HG02763 (cell line): ENCODE measurements around the gene NECTIN4.
"Not testable (repeated sequence)": the region's sequence is repeated elsewhere in the genome, so short reads cannot be mapped to it uniquely, and the experiment has no call there.

Experiments
- ATAC-seq: cut with Tn5 transposase; IDR thresholded peaks from one replicate; pipeline ENCODE4 v1.9.1; 2021; ENCODE audit warnings: mild to moderate bottlenecking, moderate library complexity; ENCODE audit not compliant: unreplicated experiment

The NECTIN4 gene

DNA sequence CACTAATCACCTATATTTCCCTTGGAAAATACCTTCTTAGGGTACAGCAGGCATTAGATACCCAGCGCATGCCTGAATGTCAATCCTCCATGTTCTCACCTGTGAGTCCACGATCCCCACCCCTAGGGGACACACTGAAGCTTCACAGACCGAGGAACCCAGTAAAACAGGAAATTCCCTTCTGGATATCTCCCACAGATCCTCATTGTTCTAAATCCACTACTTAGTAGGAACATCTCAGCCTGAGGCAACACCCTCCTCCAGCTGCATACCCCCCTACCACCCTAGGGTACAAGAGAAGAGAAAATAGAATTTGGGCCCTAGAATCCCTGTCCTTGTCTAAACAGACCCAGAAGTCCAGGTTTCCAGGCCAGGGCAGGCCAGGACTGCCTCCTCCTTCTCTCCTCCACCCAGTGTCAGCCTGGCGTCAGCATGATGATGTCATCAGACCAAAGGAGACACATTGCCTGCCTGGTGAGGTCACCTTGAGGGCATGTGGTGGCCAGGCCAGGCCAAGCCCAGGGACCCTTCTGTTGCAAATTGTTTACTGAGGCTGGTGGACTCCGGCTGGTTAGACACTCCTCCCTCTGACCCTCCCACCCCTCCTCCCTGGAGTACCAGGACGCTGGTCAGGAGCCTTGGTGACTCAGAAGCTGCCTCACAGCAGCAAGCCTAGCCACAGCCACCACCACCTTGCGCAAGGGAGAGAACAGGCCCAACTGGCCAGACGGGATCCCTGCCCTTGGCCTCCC is 6.2 kb downstream of the NECTIN4 start:
- ATAC-seq: no peak

DNA sequence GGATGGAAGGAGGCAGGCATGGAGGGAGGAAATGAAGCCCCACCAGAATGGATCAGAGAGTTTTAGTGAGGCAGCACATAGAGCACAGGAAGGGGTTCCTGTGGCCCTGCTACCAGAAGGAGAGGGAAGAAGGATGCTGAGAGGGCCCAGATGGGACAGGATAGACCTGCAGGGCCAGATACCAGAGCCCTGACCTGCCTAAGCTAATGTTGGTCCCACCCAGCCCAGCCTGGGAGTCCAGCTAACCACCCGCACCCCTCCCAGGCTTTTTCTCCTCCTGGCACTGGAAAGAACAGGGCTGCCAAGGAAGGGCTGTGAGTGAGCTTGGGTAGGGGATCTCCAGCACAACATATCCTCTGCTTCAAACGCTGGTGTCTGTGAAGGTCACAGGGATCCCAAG is 6.9 kb downstream of the NECTIN4 start:
- no peak for ATAC-seq

DNA sequence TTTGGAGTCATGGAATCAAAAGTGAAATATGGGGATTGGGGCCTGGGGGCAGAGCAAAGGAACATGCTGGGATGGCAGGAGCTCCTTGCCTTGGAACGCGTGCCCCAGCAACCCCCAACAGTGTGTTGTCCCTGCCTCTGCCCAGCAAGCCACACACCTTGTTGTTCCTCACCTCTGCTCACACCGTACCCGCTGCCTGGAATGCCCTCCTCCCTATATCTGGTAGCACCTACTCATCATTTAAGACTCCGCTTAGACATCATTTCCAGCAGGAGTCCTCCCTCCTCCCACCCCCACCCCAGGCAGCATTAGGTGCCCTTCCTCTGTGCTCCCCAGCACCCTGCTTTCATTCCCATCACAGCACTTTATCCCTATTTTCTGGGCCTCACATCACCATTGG is 7.8 kb downstream of the NECTIN4 start:
- no peak for ATAC-seq

DNA sequence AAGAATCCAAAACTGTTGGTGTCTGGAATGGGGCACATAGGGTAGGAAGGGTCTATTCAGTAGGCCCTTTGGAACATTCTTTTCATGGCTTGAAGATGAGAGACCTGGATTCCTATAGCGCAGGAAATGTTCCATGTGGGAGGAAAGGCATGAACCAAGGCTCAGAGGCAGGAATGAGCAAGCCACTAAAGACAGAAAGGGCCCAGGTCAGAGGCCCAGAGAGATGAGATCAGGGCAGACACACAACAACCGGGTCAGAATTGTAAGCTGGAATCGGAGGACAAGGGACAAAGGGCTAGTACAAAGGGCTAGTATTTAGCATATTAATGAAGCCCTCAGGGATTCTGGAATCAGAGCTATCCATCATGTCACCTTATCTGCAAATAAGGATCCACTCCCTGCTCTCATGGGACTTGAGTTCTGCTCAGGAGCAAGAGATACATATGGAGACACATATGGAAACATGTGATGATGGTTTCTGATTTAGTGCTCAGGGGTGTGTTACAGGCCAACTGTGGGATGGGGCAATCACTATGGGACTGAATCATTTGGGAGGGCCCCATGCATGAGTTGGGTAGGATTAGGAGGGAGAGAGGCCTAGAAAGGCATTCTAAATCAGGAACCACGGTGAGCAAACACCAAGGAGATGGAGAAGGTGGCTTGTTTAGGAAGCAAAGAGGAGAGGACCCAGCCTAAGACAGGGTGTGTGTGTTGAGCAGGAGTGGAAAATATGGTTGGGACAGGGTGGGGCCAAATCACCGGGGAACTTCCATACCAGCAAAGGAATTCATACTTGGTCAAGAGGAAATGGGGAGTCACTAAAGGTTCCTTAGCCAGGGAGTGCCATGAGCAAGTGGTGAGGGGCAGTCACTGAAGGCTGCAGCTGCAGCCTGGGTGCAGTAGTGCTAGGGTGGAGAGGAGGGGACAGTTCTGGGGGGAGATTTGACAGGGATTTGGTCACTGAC is 8.6 kb downstream of the NECTIN4 start:
- ATAC-seq: no peak

DNA sequence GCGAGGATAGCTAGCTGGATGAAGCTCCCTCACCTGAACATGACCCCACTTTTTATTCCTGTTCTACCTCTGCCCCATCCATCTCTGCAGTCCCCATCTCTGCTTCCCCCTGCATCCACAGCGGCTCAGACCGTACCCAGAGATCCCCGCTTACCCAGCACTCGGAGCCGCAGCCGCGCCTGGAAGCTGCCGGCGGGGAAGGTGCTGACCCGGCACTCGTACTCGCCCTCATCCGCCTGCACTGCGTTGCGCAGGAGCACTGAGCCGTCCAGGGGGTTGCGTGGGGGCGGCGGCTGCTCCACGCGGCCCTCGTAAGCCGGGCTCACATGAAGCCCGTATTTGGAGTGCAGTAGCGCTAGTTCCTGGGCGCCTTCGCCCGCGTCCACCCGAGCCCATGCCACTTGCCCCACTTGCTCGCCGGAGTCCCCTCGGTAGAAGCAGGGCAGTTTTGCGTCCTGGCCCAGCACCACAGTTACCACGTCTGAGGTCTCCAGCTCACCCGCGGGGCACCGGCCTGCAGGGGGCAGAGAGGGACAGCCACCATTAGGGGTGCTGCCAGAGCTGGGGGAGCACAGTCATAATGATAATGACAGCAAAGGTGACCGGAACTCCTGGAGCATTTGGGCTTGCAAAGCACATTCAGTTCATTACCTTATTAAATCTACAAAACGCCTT is 9.8 kb downstream of the NECTIN4 start:
- ATAC-seq: no peak

DNA sequence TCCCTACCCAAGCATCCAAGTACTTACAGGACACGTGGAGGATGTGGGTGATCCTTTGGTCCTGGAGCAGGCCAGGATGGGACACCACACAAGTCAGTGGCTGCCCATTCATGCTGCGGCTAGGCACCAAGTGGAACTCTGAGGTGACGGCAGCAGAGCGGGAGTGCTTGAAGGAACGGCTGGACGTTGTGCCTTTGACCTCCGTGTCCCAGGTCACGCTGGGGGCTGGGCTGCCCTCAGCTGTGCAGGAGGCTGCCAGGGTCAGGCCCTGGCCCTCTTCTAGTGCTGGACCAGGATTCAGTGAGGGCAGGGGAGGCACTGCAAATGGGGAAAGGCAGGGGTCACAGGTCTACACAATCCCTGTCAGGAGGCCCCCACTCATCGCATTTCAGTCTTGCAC is 11.9 kb downstream of the NECTIN4 start:
- no peak for ATAC-seq

DNA sequence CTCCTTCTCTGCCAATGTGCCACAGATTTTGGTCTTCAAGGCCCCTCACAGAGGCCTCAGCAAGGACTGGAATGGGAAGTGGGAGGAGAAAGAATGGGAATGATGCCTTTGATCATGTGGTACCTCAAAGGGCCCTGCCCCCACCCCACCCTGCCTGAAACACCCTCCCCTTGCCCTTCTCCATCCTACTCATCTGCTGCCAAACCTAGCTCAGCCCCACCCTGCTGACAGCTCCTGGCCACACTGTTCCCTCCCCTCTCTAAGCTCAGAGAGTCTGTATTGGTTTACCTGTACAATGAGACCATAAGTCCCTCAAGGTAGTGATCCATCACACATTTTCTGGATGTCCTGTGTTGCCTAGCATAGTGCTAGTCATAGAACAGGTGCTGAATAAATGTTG is 12.9 kb downstream of the NECTIN4 start:
- no peak for ATAC-seq

DNA sequence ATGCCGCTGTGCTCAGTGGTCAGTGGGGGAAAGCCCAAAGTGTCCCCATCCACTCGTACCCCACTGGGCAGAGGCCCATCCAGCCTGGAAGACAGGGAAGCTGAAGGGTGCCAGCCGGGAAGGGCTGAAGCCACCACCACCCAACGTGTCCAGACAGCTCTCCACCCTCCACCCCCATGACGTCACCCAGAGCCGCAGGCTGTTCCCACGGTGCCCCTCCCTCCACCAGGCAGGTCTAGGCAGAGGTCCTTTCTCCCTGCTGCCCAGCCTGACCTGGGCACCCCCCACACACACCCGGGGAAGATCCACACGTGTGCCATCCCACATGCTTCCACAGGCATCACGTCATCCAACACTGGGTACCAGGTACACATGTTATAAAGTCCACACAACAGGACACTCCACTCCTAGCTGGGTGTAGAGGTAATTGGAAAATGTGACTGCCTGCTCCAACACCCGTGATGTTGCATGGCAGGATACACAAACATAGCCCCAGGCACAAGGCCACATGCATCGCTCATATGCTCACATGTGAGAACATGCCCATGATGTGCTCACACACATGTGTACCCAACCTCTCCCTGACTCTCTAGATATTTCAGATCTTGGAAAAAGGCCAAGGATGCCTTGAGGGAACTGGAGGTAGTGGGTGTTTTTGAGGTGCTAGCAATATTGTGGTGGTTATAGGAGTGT is 14.5 kb downstream of the NECTIN4 start:
- no peak for ATAC-seq

DNA sequence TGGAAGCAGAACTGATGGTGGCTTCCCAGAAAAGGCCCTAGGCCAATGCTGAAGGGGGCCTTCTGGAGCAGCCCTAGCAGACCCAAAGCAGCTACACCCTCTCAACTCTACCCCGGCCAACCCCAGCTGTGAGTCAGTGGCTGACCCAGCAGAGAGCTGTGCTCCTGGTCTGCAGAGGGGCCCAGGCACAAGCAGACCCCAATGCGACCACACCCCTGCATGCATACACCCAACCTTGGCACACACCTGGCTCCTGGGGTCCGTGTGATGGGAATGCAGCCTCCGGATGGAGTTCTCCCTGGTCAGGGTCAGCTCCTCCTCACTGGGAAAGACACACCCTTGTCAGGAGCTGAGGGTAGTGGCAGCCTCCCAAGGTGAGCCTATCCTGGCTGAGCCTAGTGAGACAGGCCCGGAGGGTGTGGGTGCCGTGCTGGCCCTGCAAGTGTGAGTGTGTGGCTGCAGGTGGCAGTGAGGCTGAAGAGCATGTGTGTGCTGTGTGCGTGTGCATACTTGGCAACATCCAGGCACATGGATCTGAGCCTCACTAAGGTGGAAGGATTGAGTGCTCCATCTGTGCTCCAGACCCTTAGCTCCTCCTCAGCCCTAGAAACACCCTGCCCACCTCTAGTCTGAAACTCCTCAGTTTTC is 15.8 kb downstream of the NECTIN4 start:
- ATAC-seq: no peak

DNA sequence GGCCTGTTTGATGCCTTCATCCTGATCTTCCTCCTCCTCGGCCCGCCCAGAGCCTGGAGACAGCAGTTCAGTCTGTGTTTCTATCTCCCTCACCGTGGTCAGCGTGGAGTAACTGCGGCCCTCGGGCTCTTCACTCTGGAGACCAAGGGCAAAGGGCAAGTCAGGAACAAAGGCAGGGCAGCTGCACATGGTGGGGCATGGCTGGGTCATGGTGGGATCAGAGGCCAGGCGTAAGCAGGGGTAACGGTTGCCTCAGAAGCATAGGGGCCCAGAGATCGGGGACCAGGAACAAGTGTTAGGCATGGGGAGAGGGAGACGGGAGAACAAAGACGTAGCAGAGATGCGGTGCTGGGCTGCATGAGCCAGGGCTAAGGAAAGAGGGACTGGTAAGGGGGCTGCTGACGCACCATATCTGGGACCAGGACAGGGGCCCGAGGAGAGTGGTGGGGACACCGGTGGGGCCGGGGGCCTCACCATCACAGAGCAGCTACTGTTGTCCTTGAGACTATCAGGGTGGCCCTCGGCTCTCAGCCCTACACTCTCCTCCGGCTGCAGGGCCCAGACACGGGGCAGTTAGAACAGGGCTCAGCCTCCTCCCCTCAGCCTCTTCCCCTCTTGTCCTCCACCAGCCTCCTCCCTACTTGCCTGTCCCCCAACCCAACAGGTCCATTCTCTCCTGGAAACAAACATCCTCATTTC is 16.5 kb downstream of the NECTIN4 start:
- ATAC-seq: no peak

DNA sequence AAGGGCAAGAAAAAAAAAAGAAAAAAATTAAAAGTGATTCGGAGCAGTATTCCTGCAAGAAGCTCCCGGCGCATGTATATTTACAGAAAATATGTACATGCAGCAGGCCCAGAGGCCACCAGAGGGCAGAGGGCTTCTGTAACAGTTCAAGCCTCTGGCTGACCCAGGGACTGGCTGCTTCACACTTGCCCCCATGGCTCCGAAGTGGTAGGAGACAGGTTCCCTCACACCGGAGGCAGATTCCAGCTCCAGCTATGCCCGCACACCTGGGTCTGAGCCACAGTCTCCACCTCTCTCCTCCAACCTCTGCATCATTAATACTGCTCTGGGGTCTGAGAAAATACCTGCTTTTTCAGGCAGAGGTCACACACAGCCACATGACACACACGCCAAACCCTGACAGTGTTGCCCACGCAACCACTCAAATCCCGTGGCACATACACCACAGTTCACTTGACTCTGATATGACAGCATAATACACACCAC is 17.4 kb downstream of the NECTIN4 start:
- no peak for ATAC-seq

DNA sequence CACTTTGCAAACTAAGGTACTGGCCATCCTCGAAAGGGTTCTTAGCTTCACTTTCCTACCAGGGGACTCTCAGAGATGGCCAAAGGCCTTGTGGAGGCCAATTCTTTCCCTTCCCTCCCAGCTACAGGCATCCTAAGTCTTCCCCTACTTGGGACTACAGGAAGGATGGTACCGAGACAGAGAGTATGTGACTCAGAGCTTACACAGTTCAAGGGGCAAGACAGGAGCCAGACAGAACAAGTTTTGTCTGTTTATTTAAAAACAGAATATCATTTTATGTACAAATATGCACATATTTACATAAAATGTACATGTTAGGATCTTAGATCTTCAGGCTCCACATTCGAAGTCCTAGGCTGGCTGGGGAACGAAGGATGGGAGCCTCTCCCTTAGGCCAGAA is 18.6 kb downstream of the NECTIN4 start:
- no peak for ATAC-seq

DNA sequence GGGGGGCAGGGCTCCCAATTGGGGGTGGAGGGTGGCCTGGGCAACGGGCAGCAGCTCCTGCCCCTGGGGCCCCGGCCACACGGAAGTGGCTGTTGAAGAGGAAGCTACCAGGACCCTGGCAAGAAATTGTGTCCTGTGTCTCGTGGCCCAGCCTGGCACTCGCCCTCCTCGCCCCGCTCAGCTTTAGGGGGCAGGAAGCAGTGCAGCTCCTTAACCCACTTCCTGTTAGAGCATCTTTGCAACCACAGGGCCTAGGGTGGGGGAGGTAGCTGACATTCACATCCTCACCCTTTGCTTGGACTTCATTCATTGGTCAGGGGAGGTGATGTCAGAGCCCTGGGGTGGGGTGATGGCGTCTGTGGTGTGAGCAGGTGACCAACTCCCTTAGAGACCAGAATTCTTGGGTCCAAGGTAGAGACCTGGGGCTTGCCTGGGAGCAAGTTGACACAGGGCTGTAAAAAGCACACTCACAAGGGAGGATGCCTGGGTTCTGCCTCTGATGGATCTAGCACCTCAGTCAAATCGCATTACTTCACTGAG is 19.6 kb downstream of the NECTIN4 start, which contains the start of gene ARHGAP30:
Gene ARHGAP30 (minus strand): TSS at position 161 of the 540 bp plus-strand sequence. CDS start 267 bp downstream, outside the sequence.
- peak; percentile 80 for ATAC-seq

DNA sequence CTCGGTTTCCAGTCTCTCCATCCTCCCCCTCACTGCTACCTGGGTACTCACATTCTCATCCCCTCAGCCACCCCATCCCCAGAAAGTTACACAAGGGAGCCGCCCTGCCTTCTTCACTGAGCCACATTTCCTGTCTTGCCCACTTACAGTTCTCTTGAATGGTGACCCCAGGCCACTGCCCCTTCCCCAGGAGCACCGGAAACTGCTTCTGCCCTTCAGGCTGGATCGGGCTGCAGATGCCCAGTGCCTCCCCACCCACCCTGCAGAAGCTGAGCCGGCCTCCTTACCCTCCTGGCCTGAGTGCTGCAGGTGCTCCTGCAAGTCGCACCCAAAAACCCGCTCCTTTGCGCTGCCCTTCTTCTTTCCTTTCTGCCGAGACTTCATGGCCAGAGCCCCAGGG is 20.1 kb downstream of the NECTIN4 start:
- ATAC-seq: no peak

DNA sequence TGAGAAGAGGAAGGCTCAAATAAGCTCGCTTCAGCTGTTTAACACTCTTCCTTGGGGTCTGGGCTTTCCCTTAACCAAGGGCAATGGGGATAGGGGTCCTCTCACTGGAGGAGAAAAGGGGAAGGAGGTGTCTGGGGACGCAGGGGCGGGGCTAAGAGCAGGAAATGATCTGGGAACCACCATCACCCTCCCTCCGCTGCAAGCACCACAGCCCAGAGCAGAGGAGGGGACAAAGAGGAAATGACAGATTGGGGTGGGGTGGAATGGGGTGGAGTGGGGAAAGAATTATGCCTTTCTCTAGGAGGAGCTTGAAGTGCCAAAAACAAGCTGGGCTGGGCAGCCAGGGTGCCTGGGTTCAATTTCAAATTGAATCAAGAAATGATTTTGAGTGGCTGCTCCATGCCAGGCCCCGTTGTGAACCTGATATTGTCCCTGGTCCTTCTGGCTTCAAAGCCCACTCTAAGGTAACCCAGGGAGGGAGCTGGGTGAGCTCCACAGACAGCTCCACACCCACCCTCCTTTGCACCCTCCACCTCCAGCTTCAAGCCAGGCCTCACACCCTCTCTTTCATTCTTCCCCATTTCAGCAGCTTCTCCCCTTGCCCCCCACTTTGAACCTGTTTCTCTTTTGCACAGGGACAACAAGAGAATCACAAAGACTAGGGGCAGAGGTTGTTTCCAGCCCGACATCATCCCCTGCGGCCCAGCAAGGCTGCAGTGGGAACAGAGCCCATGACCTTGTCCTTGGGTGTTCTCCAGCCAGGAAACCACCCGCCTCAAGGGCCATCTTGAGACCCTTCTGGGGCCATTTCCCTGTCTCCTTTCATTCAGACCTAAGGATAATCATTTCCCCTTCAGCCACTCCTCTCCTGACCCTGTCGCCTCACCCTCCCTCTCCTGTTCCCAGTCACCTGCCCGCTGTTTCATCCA is 20.8 kb downstream of the NECTIN4 start:
- ATAC-seq: peak; percentile 49

DNA sequence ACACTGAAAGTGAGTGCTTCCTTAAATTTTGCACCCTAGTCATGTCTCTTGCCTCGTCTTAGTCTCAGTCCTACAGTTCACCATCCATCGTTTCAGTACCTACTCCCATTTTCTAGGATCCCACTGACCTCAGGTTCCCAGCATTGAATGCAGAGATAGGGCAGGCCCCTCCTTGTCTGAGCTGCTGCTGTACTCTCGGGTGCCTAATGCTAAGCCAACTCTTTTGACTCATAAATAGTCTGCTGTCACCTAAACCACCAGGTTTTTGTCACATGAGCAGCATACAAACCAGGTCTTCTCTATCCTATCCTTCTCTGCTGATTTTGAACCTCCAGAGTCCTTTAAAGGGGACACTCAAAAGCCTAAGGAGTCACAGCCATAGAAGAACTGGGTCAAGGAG is 22.7 kb downstream of the NECTIN4 start:
- no peak for ATAC-seq

DNA sequence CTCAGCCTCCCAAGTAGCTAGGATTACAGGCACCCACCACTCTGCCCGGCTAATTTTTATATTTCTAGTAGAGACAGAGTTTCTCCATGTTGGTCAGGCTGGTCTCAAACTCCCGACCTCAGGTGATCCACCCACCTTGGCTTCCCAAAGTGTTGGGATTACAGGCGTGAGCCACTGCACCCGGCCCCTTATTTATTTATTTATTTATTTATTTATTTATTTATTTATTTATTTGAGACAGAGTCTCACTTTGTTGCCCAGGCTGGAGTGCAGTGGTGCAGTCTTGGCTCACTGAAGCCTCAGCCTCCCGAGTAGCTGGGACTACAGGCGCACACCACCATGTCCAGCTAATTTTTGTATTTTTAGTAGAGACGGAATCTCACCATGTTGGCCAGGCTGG is 23.7 kb downstream of the NECTIN4 start:
- not testable (repeated sequence) for ATAC-seq

DNA sequence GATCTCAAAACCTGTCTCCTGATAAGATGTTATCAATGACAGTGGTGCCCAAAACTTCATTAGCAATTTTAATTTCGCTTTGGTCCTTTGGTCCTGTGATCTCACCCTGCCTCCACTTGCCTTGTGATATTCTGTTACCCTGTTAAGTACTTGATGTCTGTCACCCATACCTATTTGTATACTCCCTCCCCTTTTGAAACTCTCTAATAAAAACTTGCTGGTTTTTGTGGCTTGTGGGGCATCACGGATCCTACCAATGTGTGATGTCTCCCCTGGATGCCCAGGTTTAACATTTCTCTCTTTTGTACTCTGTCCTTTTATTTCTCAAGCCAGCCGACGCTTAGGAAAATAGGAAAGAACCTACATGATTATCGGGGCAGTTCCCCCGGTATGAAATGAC is 25.4 kb downstream of the NECTIN4 start:
- ATAC-seq: not testable (repeated sequence)
